ENCODE data around the gene OTOG. TPM values are rescaled to one million over a fixed set of nuclear protein-coding genes. Genes with fewer than 3 reads are reported as not detected.

OTOG gene
- total and polyA plus RNA-seq, 4 donors, result 0.11 TPM; not detected in 3

DNA sequence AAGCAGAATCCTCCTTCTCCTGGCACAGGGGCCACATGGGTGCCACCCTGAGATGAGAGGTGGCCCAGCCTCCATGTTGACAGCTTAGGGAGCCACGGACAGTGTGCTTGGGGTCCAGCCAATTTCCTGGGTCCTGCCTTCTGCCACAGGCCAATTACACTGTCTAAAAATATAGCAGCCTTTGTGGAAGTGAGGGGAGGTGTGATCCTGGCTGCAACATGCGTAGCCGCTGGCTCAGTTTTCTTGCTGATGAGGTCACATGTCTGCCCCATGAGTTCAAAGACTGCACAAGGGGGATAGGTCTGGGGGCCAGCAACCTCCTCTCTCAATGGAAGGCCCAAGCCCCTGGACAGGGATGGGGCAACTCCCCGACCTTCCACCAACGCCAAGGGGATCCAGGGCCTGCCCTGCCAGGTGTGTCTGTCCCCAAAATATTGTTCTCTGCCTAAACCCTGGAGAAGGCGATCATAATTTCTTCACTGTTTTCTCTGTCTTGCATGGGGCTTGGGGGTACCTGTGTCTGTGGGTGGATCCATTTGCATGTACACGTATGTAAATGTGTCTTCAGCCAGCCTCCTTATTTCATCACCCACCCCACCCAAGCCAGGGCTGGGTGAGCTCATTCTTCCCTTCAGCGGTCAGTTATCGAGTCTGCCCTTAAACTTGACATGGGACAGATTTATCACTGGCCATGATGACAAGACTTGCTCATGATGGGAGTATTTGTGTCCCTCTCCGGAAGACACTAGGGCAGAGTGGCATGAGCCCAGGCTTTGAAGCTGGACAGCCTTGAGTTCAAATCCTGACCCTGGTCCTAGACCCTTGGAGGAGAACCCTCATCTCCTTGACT lies 59.4 kb downstream of the OTOG start:
- H3K9ac ChIP-seq (ENCODE audit: insufficient read depth in 1 of 2, low read length in 2 of 2), result no peak overlapping the region

DNA sequence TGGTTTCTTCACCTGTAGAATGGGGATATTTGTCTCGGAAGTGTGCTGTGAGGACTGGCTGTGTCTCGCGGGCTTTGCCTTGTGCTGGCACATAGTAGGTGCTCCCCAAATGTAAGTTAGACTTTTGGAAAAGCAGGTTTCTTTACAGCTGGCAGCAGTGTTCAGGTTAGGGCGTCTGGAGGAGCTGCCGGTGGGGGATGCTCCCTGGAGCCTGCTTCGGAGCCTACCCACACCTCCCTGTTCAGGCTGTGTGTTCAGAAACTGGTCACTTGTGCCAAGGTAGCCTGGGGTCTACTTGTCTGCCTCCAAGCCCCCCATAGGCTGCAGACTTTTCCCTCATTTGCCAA lies 60.0 kb downstream of the OTOG start:
- H3K9ac ChIP-seq (ENCODE audit: insufficient read depth in 1 of 2, low read length in 2 of 2), result no peak overlapping the region
- no peaks in the 10 kb centered on the region for H3K4me1 ChIP-seq (ENCODE audit: control insufficient read depth in 5 of 5, insufficient read depth in 5 of 5, low read length in 5 of 5)
- TF ChIP-seq, protein P1, sequence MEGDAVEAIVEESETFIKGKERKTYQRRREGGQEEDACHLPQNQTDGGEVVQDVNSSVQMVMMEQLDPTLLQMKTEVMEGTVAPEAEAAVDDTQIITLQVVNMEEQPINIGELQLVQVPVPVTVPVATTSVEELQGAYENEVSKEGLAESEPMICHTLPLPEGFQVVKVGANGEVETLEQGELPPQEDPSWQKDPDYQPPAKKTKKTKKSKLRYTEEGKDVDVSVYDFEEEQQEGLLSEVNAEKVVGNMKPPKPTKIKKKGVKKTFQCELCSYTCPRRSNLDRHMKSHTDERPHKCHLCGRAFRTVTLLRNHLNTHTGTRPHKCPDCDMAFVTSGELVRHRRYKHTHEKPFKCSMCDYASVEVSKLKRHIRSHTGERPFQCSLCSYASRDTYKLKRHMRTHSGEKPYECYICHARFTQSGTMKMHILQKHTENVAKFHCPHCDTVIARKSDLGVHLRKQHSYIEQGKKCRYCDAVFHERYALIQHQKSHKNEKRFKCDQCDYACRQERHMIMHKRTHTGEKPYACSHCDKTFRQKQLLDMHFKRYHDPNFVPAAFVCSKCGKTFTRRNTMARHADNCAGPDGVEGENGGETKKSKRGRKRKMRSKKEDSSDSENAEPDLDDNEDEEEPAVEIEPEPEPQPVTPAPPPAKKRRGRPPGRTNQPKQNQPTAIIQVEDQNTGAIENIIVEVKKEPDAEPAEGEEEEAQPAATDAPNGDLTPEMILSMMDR (IDR thresholded peaks at IDR 0.05; ENCODE audit: control extremely low read depth, extremely low read depth), result no peak
- no peaks in the 10 kb centered on the region for H3K9me3 ChIP-seq (ENCODE audit: control insufficient read depth in 4 of 4, insufficient read depth in 3 of 4, low read length in 3 of 4)
- no peak overlapping the region for H3K4me3 ChIP-seq
- no peak overlapping the region for H3K27ac ChIP-seq (ENCODE audit: low read depth in 1 of 2, low read length in 1 of 2)
- no peak for DNase-seq
- 89 to 92% methylated on average over 6 of the region's 6 CpGs for WGBS, 2 donors
- no peaks in the 10 kb centered on the region for H3K27me3 ChIP-seq (ENCODE audit: control insufficient read depth in 3 of 3, insufficient read depth in 3 of 3, low read length in 2 of 3)
- ATAC-seq (ENCODE audit: insufficient read depth, low FRiP score), result no peak
- no peaks in the 10 kb centered on the region for H3K36me3 ChIP-seq (ENCODE audit: control insufficient read depth in 4 of 4, insufficient read depth in 4 of 4, low read length in 4 of 4)

More for the DNA sequence above, 59.4 kb downstream of the OTOG start:
- WGBS, 2 donors, result 68 to 78% methylated on average over 10 of the region's 10 CpGs
- ATAC-seq (ENCODE audit: insufficient read depth, low FRiP score) (no peak), DNase-seq (no peak)
- TF ChIP-seq, protein P1 (IDR thresholded peaks at IDR 0.05; ENCODE audit: control extremely low read depth, extremely low read depth), result no peak
- H3K4me1 ChIP-seq (ENCODE audit: control insufficient read depth in 5 of 5, insufficient read depth in 5 of 5, low read length in 5 of 5), result no peaks in the 10 kb centered on the region
- H3K27ac ChIP-seq (ENCODE audit: low read depth in 1 of 2, low read length in 1 of 2), result no peak overlapping the region
- H3K36me3 ChIP-seq (ENCODE audit: control insufficient read depth in 4 of 4, insufficient read depth in 4 of 4, low read length in 4 of 4), result no peaks in the 10 kb centered on the region
- no peaks in the 10 kb centered on the region for H3K9me3 ChIP-seq (ENCODE audit: control insufficient read depth in 4 of 4, insufficient read depth in 3 of 4, low read length in 3 of 4)
- H3K27me3 ChIP-seq (ENCODE audit: control insufficient read depth in 3 of 3, insufficient read depth in 3 of 3, low read length in 2 of 3), result no peaks in the 10 kb centered on the region
- no peak overlapping the region for H3K4me3 ChIP-seq

DNA sequence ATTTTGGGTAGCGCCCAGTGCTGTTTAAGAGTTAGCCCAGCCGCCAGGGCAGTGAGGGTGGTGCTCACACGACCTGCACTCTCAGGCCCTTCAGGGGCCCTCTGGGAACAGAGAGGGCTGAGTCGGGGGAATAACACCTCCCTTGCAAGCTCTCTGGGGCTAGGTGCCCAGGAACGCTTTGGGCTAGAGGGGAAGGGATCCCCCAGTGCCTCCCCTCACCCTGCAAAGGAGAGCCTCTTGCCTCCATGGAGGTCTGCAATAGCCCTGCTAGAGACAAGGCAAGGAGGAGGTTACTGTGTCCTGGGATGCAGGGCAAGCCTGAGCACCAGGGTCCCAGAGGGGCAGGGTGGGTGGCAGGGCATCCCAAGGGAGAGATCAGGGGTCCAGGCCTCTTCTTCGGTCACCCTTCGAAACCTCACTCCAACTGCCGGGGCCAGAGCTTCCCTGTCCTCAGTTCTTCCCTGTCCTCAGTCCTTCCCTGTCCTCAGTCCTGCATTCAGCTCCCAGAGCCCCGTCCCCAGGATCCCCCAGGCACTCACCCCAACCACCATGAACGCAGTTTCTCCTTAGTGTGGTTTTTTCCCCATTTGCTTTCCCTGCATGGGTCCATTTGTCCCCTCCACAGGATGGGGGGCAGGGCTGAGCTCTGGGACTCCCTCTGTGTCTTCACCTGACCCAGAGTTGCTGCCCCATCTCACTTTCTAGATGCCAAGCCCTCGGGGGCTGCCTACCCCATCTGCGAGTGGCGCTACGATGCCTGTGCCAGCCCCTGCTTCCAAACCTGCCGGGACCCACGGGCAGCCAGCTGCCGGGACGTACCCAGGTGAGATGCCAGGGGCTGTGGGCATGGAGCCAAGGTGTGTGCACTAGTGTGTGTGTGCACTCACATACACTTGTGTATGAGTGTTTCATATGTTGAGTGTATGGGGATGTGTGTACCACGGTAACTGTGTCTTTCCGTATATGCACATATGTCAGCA lies 60.8 kb downstream of the OTOG start:
- Histone ChIP-seq H3K9me3 (ENCODE audit: control insufficient read depth in 4 of 4, insufficient read depth in 3 of 4, low read length in 3 of 4) (no peaks in the 10 kb centered on the region), H3K27ac (ENCODE audit: low read depth in 1 of 2, low read length in 1 of 2) (no peak overlapping the region), H3K27me3 (ENCODE audit: control insufficient read depth in 3 of 3, insufficient read depth in 3 of 3, low read length in 2 of 3) (no peaks in the 10 kb centered on the region), H3K4me3 (no peak overlapping the region), H3K36me3 (ENCODE audit: control insufficient read depth in 4 of 4, insufficient read depth in 4 of 4, low read length in 4 of 4) (no peaks in the 10 kb centered on the region), H3K4me1 (ENCODE audit: control insufficient read depth in 5 of 5, insufficient read depth in 5 of 5, low read length in 5 of 5) (no peaks in the 10 kb centered on the region), H3K9ac (ENCODE audit: insufficient read depth in 1 of 2, low read length in 2 of 2) (no peak overlapping the region)
- TF ChIP-seq, protein P1 (IDR thresholded peaks at IDR 0.05; ENCODE audit: control extremely low read depth, extremely low read depth), result no peak
- 71 to 77% methylated on average over 20 of the region's 20 CpGs for WGBS, 2 donors
- no peak for DNase-seq
- no peak for ATAC-seq (ENCODE audit: insufficient read depth, low FRiP score)
